Endothelial cell of umbilical vein (primary cell): Measurements from ENCODE around the gene RUFY3. TPM values are rescaled to one million over a fixed set of nuclear protein-coding genes. Genes with fewer than 3 reads are reported as not detected.

Experiments
- BruUV-seq: library from RNA; stranded (reverse); fragments of 400-500 nt; replicated peaks from 2 replicates; lab custom pipeline; 2021; lab: Mats Ljungman, UMichigan
- CTCF ChIA-PET: fragments of 300-600, 350-600 bp; sonication (Branson Sonifier 250); formaldehyde crosslinking; loops from one replicate; lab custom pipeline; 2021; ENCODE audit warnings: antibody characterized with exemption, inconsistent platforms; lab: Charles Lee
- POLR2A ChIA-PET: fragments of 300-600, 350-600 bp; sonication (Branson Sonifier 250); formaldehyde crosslinking; loops from one replicate; lab custom pipeline; 2021; ENCODE audit warnings: antibody characterized with exemption, inconsistent platforms; lab: Charles Lee
- DNase-seq: peaks from one replicate; pipeline ENCODE4 v3.0.0-alpha.2; 2011; ENCODE audit warnings: low read depth, low spot score
- FAIRE-seq: peaks from 2 replicates; lab custom pipeline; 2011; peaks lifted over from hg19 to GRCh38; lab: Jason Lieb, UNC
- H2AFZ ChIP-seq: 2 replicates; pipeline ENCODE4 v1.6.0; 2012; ENCODE audit warnings: low read depth, low read length, control low read depth, inconsistent platforms
- H3K27ac ChIP-seq: 2 replicates; pipeline ENCODE4 v1.5.1; 2011; ENCODE audit warnings: low read depth, mild to moderate bottlenecking, control low read depth, low read length, moderate library complexity; ENCODE audit not compliant: insufficient read depth
- H3K27me3 ChIP-seq, 2 experiments: 2 replicates each; pipeline versions ENCODE4 v1.6.0 to v1.6.1; 2011; ENCODE audit warnings: low read length in 2 of 2, mixed read lengths in 1 of 2; ENCODE audit not compliant: control insufficient read depth in 2 of 2, insufficient read depth in 2 of 2
- H3K36me3 ChIP-seq, 2 experiments: 2 replicates in 1 of 2; 3 replicates in 1 of 2; pipeline ENCODE4 v1.5.1; 2011; ENCODE audit warnings: low read length in 2 of 2, mild to moderate bottlenecking in 1 of 2, moderate library complexity in 1 of 2; ENCODE audit not compliant: control insufficient read depth in 2 of 2, insufficient read depth in 2 of 2; ENCODE audit errors: extremely low read depth in 1 of 2
- H3K4me1 ChIP-seq: 3 replicates; pipeline ENCODE4 v1.5.1; 2011; ENCODE audit warnings: mild to moderate bottlenecking, low read length; ENCODE audit not compliant: control insufficient read depth, insufficient read depth; ENCODE audit errors: extremely low read depth
- H3K4me2 ChIP-seq: 2 replicates; pipeline ENCODE4 v1.6.1; 2011; ENCODE audit warnings: low read length, control low read depth, mixed read lengths; ENCODE audit not compliant: insufficient read depth
- H3K4me3 ChIP-seq, 3 experiments: fragments of 200-600 bp in 1 of 3; sonication (generic), shearing (Covaris generic) in 1 of 3; replicated peaks in 1 of 3; 2 replicates each; pipeline ENCODE4 v1.5.1; 2011 to 2016; ENCODE audit warnings: control low read depth in 3 of 3, low read length in 3 of 3, mild to moderate bottlenecking in 2 of 3, inconsistent platforms in 1 of 3, low read depth in 1 of 3, moderate library complexity in 1 of 3; ENCODE audit not compliant: insufficient read depth in 1 of 3
- H3K79me2 ChIP-seq: 2 replicates; pipeline ENCODE4 v1.6.0; 2012; ENCODE audit warnings: low read length, inconsistent platforms; ENCODE audit not compliant: control insufficient read depth, insufficient read depth
- H3K9ac ChIP-seq: replicated peaks from 2 replicates; pipeline ENCODE3; 2011; ENCODE audit warnings: low read length, control low read depth; ENCODE audit not compliant: insufficient read depth; ENCODE audit errors: extremely low read depth
- H3K9me1 ChIP-seq: replicated peaks from 3 replicates; pipeline ENCODE4 v1.6.0; 2011; ENCODE audit warnings: mild to moderate bottlenecking, low read length; ENCODE audit not compliant: control insufficient read depth, insufficient read depth; ENCODE audit errors: extremely low read depth
- H3K9me3 ChIP-seq: replicated peaks from 2 replicates; pipeline ENCODE4 v1.5.1; 2012; ENCODE audit warnings: low read length, inconsistent platforms; ENCODE audit not compliant: control insufficient read depth, insufficient read depth
- H4K20me1 ChIP-seq: replicated peaks from 2 replicates; pipeline ENCODE3; 2011; ENCODE audit warnings: mild to moderate bottlenecking, low read length; ENCODE audit not compliant: control insufficient read depth, insufficient read depth; ENCODE audit errors: extremely low read depth
- CTCF ChIP-seq, 2 donors: IDR thresholded peaks; 1 replicate in 1 of 2; 2 replicates in 1 of 2; pipeline ENCODE4 v1.5.1; 2011; ENCODE audit warnings: low read length in 2 of 2, mild to moderate bottlenecking in 2 of 2, moderate library complexity in 2 of 2, control low read depth in 1 of 2, inconsistent platforms in 1 of 2, low read depth in 1 of 2; ENCODE audit not compliant: insufficient read depth in 1 of 2; ENCODE audit errors: extremely low read depth in 1 of 2
- EZH2 ChIP-seq: IDR thresholded peaks from 2 replicates; pipeline ENCODE4 v1.6.1; 2012; ENCODE audit warnings: borderline replicate concordance, low read depth, mild to moderate bottlenecking, moderate library complexity, low read length, inconsistent platforms; ENCODE audit not compliant: severe bottlenecking
- FOS ChIP-seq: IDR thresholded peaks from 2 replicates; pipeline ENCODE4 v1.6.1; 2011; ENCODE audit warnings: mild to moderate bottlenecking, low read length, moderate library complexity, borderline replicate concordance; ENCODE audit not compliant: insufficient read depth
- GATA2 ChIP-seq: IDR thresholded peaks from 2 replicates; pipeline ENCODE4 v1.7.0; 2011; ENCODE audit warnings: low read depth, mild to moderate bottlenecking, moderate library complexity, mixed read lengths, low read length; ENCODE audit not compliant: insufficient read length, insufficient read depth
- JUN ChIP-seq: IDR thresholded peaks from 2 replicates; pipeline ENCODE4 v1.6.1; 2011; ENCODE audit warnings: borderline replicate concordance, low read depth; ENCODE audit not compliant: insufficient read length, insufficient read depth
- MYC ChIP-seq: IDR thresholded peaks from one replicate; pipeline ENCODE4 v1.6.1; 2011; ENCODE audit warnings: mild to moderate bottlenecking, low read depth, low read length
- POLR2A ChIP-seq: IDR thresholded peaks from 2 replicates; pipeline ENCODE4 v1.6.1; 2012; ENCODE audit warnings: low read depth, mild to moderate bottlenecking, control low read depth, low read length
- POLR2AphosphoS5 ChIP-seq: IDR thresholded peaks from 2 replicates; pipeline ENCODE4 v1.6.1; 2012; ENCODE audit warnings: low read depth, mild to moderate bottlenecking, control low read depth, low read length, moderate library complexity; ENCODE audit not compliant: insufficient read depth
- dilution Hi-C: fragments of 300-500 bp; cut with MboI; formaldehyde crosslinking; loops from one replicate; pipeline ENCODE4 v1.15.0; 2019; ENCODE audit warnings: low sequenced_read_pairs; ENCODE audit not compliant: extremely low pct_ligation_motif_present
- intact Hi-C: fragments of 100-400 bp; cut with micrococcal nuclease; formaldehyde crosslinking; loops from one replicate; pipeline ENCODE4 v1.10.0; 2022
- polyA plus RNA-seq, 4 experiments: library from polyadenylated mRNA; depleted of rRNA in 3 of 4; stranded (reverse) in 3 of 4; unstranded in 1 of 4; fragments of >200 nt; gene quantifications; 2 replicates each; pipeline versions ENCODE4 v1.2.1 to v1.2.3, GENCODE V29; 2011 to 2012; ENCODE audit warnings: missing spikeins in 1 of 4
- total RNA-seq: library from RNA; stranded (reverse); gene quantifications from 2 replicates; pipeline ENCODE4 v1.2.3, GENCODE V29; 2021
- TF ChIP-seq, protein P1 (sequence below): IDR thresholded peaks from 2 replicates; pipeline ENCODE4 v1.6.1; 2011; ENCODE audit not compliant: insufficient read depth, insufficient read length

The RUFY3 gene
- total and polyA plus RNA-seq, 2 donors (not counting 3 experiments of a cell fraction or from before 2014, with no cell fraction given): 10.0 to 52.8 TPM

- no peak for FAIRE-seq
- TF ChIP-seq GATA2 (no peak), JUN (no peak), EZH2 (no peak), POLR2A (no peak), CTCF (IDR thresholded peaks at IDR 0.05; ENCODE audit: extremely low read depth in 1 of 2, insufficient read depth in 1 of 2, low read depth in 1 of 2, low read length in 2 of 2) (no peak), POLR2AphosphoS5 (no peak), FOS (no peak), MYC (no peak)
- TF ChIP-seq, protein P1, sequence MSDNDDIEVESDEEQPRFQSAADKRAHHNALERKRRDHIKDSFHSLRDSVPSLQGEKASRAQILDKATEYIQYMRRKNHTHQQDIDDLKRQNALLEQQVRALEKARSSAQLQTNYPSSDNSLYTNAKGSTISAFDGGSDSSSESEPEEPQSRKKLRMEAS: no peak
- intact Hi-C loops: loop anchor here (1.0 to 5.0 kb wide), 5 partner anchors 17 to 197 kb away; partner anchors contain the start of genes MOB1B and UTP3
Observed at GRCh38 chr4:70704931-70705182, 16.9 kb upstream of the RUFY3 start.

More at GRCh38 chr4:70704931-70705182, 16.9 kb upstream of the RUFY3 start:
- Histone ChIP-seq H3K4me3 (peak overlapping the region; percentile 73 to 93 (median 89)), H3K36me3 (no peaks in the 10 kb centered on the region), H2AFZ (peak overlapping the region; percentile 100), H3K79me2 (peaks cover 38% of the 10 kb centered on the region), H3K9me1 (peaks cover 3% of the 10 kb centered on the region), H3K27ac (peak overlapping the region; percentile 85), H3K4me2 (peak overlapping the region; percentile 95), H3K9me3 (no peaks in the 10 kb centered on the region), H4K20me1 (no peaks in the 10 kb centered on the region), H3K4me1 (peaks cover 20% of the 10 kb centered on the region), H3K9ac (peak overlapping the region; percentile 86), H3K27me3 (no peaks in the 10 kb centered on the region)
- ChIA-PET POLR2A (interaction anchor here (1.3 to 2.2 kb wide), 3 partner anchors 16 to 197 kb away, joined by 3 to 12 read pairs (median 6); partner anchors contain the start of genes MOB1B and UTP3), CTCF (interaction anchor here (0.8 to 4.2 kb wide), 9 partner anchors 12 to 305 kb away, joined by 3 to 25 read pairs (median 7); partner anchors contain the start of genes DCK, GRSF1, RUFY3 and UTP3)
- dilution Hi-C loops: no loop called here
- BruUV-seq: no TSS peak
- DNase-seq: no peak
